Right lobe of liver (tissue), 6 donors: ENCODE measurements around the gene TSHZ3. TPM values are rescaled to one million over a fixed set of nuclear protein-coding genes. Genes with fewer than 3 reads are reported as not detected.

Experiments
- ATAC-seq, 4 donors: fragments of 200-7000 bp; cut with Tn5 transposase; one replicate each; pipeline ENCODE4 v1.9.1; 2020; ENCODE audit warnings: mild to moderate bottlenecking in 4 of 4, moderate library complexity in 4 of 4
- DNase-seq, 3 donors: peaks; one replicate each; pipeline ENCODE4 v3.0.0-alpha.2; 2020
- H3K27ac ChIP-seq, 3 donors: fragments of 200-600 bp; one replicate each; pipeline ENCODE4 v1.8.0; 2022
- H3K27me3 ChIP-seq, 2 donors: fragments of 200-600 bp; one replicate each; pipeline ENCODE4 v1.8.0; 2022
- H3K36me3 ChIP-seq, 4 donors: fragments of 200-600 bp; sonication (generic) in 1 of 4; one replicate each; pipeline versions ENCODE4 v1.5.1 to v1.8.0; 2017 to 2022; ENCODE audit warnings: control low read depth in 1 of 4
- H3K4me1 ChIP-seq, 4 donors: fragments of 200-600 bp; sonication (generic) in 1 of 4; one replicate each; pipeline versions ENCODE4 v1.5.1 to v1.8.0; 2017 to 2022; ENCODE audit warnings: control low read depth in 1 of 4
- H3K4me3 ChIP-seq, 3 donors: fragments of 200-600 bp; one replicate each; pipeline ENCODE4 v1.8.0; 2022
- H3K9me3 ChIP-seq, 4 donors: fragments of 200-600 bp; sonication (generic) in 1 of 4; one replicate each; pipeline versions ENCODE4 v1.5.1 to v1.8.0; 2017 to 2022; ENCODE audit warnings: control low read depth in 1 of 4
- POLR2A ChIP-seq: fragments of 450-650 bp; IDR thresholded peaks from one replicate; pipeline ENCODE4 v1.6.1; 2017; ENCODE audit warnings: antibody characterized with exemption, mild to moderate bottlenecking
- WGBS: methylation state at CpG from one replicate; pipeline ENCODE4 v1.1.6; 2018; ENCODE audit warnings: low coverage, low lambda C conversion rate; ENCODE audit not compliant: insufficient coverage; ENCODE audit errors: missing lambda C conversion rate; 5-methylcytosine and 5-hydroxymethylcytosine counted together
- intact Hi-C, 2 donors: fragments of 100-400 bp; cut with DNase I; formaldehyde crosslinking; loops; one replicate each; pipeline versions ENCODE4 v1.11.2 to v1.14.1; 2022
- total RNA-seq, 6 experiments: library from RNA; depleted of rRNA in 2 of 6; stranded (reverse); fragments of >200 nt in 2 of 6; fragmentation: NEBNext Ultra II Directional in 3 of 6; extraction: Animal tissue kit (Norgen Biotek cat#: 25700) in 3 of 6; gene quantifications; one replicate each; pipeline versions ENCODE4 v1.1.0 to v1.2.4, GENCODE V29; 2016 to 2023
- TF ChIP-seq, protein P1 (sequence below), 4 donors: fragments of 200-600 bp in 3 of 4; fragments of 450-650 bp in 1 of 4; IDR thresholded peaks; one replicate each; pipeline versions ENCODE4 v1.5.1 to v1.8.0; 2016 to 2022; ENCODE audit warnings: antibody characterized with exemption in 4 of 4, mild to moderate bottlenecking in 2 of 4
- donor health status: DM: no; HTN: yes; CAD: no.
- donor health status: DM: no; HTN: no; CAD: no.
- donor health status: DM: no; HTN: no; CAD: no.
- donor health status: DM: no; HTN: yes; CAD: no.
- donor health status: DM: no; HTN: yes; CAD: no.

The TSHZ3 gene
- total RNA-seq, 6 experiments from 2014 or later = 1.2 to 1.6 (median 1.3) TPM

DNA sequence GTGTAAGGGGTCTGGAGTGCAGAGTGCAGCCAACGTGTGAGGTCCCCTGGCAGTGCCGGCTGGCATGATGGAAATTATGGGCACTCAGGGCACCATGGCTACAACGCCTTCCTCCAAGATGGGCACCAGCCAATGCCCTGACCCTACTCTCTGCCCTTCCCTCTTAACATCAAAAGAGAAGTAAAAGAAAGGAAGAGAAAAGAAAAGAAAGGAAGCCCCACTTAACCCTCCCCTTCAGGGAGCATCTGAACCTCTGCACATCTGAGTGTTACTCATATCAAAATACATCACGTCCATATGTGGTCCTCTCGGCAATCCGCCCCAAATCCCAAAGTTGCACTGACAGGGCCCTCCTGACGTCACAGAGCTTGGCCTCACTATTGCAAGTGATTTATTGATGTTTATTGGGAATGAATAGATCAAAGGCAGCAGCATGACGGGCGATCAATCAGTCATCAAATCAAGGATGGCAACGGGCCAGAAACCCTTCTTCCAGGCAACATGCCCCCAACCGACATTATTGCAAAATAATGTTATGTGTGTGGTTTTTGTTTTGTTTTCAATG is 1.3 kb downstream of the TSHZ3 start:
- H3K4me1 ChIP-seq = peaks cover 0 to 16% (median 0%) of the 10 kb centered on the region in 4 donors
- 9% methylated on average over 11 of the region's 11 CpGs for WGBS
- intact Hi-C loops = no loop called here
- H3K36me3 ChIP-seq = no peaks in the 10 kb centered on the region
- H3K27me3 ChIP-seq = peaks cover 0 to 18% of the 10 kb centered on the region in 2 donors
- no peaks in the 10 kb centered on the region for H3K9me3 ChIP-seq
- no peak overlapping the region for H3K4me3 ChIP-seq
- DNase-seq = no peak
- no peak for TF ChIP-seq POLR2A
- TF ChIP-seq, protein P1, sequence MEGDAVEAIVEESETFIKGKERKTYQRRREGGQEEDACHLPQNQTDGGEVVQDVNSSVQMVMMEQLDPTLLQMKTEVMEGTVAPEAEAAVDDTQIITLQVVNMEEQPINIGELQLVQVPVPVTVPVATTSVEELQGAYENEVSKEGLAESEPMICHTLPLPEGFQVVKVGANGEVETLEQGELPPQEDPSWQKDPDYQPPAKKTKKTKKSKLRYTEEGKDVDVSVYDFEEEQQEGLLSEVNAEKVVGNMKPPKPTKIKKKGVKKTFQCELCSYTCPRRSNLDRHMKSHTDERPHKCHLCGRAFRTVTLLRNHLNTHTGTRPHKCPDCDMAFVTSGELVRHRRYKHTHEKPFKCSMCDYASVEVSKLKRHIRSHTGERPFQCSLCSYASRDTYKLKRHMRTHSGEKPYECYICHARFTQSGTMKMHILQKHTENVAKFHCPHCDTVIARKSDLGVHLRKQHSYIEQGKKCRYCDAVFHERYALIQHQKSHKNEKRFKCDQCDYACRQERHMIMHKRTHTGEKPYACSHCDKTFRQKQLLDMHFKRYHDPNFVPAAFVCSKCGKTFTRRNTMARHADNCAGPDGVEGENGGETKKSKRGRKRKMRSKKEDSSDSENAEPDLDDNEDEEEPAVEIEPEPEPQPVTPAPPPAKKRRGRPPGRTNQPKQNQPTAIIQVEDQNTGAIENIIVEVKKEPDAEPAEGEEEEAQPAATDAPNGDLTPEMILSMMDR (IDR thresholded peaks at IDR 0.05) = no peak
- no peak for ATAC-seq
- H3K27ac ChIP-seq = no peak overlapping the region

DNA sequence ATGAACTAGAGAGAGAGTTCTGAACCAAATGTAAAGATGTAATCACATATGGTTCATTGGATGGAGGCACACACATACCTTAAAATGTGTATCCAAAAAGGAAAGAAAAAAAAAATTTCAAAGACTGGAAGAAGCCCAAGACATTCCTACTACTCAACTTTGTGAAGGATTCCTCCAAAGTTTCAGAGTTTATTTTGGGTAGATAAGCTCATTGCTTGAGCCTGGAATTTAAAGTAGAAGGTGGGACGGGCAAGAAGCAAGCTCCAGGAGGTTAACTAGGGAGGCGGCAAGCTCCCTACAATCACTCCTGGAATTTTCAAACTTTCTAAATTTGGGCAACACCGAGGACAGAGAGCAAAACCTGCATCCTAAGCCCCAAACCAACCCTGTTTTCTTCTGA is 1.9 kb downstream of the TSHZ3 start:
- H3K4me1 ChIP-seq = peaks cover 0 to 16% (median 0%) of the 10 kb centered on the region in 4 donors
- peaks cover 0 to 18% of the 10 kb centered on the region in 2 donors for H3K27me3 ChIP-seq
- H3K4me3 ChIP-seq = no peak overlapping the region
- intact Hi-C loops = no loop called here
- DNase-seq (no peak), ATAC-seq (no peak)
- no peak for TF ChIP-seq POLR2A
- TF ChIP-seq, protein P1 (IDR thresholded peaks at IDR 0.05) = no peak
- WGBS = 17% methylated on average over 3 of the region's 3 CpGs
- H3K36me3 ChIP-seq = no peaks in the 10 kb centered on the region
- H3K9me3 ChIP-seq = no peaks in the 10 kb centered on the region
- no peak overlapping the region for H3K27ac ChIP-seq

DNA sequence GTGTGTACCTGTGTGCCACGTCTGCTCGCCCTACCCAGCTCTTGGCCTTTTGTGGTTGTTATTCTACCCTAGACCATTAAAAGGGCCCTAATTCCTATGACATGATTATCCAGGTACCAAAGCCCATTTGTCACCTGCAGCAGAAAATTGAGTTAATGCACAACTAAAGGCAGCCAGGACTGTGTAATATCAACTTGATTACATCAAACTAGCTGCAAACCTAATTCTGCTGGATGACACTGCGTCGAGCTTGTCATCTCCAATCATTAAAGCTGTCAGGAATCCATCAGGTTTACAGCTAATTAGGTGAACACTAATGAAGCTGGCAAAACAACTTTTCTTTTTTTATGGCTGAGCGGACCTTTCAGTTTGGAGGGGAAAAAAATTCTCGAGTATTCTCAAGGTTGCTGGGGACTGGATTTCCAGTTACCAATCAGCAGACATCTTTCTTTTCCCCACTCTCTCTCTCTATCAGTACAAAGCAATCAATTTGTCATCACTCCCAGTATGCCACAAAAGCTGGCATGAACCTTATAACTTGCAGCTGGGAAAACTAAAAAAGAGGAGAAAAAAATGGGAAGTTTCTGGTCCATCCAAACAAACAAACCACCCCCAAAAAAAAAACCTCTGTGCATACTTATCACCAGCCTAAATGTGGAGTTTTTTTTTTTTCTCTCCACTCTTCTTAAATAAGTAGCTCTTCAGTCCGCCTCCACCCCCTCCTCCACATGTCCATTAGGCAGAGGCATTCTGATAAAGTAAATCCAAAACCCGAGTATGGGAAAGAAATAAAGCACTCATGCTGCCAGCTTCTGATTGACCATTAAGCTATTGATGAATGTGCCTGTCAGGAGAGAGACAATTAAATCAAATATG is 2.8 kb downstream of the TSHZ3 start:
- intact Hi-C loops = no loop called here
- 62% methylated on average over 8 of the region's 8 CpGs for WGBS

DNA sequence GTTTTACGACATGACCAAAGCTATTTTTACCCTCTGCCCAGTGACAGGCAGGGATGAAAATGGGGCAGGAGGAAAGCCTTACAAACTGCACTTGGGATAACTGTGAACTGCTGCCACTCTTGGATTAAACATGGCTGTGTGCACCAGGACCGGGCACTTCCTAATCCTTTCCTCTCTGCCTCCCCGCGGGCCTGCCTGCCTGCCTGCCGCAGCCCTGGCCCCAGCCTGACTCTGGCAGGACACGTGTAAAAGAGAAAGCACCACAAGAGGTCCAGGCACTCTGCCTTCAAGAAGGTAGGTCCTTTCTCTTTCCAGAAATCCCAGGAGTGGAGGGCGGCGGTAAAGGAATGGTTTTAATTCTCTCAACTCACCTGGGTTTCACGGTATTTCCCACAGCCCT is 4.8 kb downstream of the TSHZ3 start:
- H3K27ac ChIP-seq = no peak overlapping the region
- ATAC-seq (no peak), DNase-seq (no peak)
- intact Hi-C loops = no loop called here
- no peaks in the 10 kb centered on the region for H3K36me3 ChIP-seq
- H3K27me3 ChIP-seq = peaks cover 0 to 6% of the 10 kb centered on the region in 2 donors
- peaks cover 0 to 7% (median 0%) of the 10 kb centered on the region in 4 donors for H3K4me1 ChIP-seq
- 31% methylated on average over 9 of the region's 9 CpGs for WGBS
- no peak overlapping the region for H3K4me3 ChIP-seq
- no peak for TF ChIP-seq POLR2A
- TF ChIP-seq, protein P1 (IDR thresholded peaks at IDR 0.05) = no peak
- no peaks in the 10 kb centered on the region for H3K9me3 ChIP-seq

More for the DNA sequence above, 2.8 kb downstream of the TSHZ3 start:
- H3K4me1 ChIP-seq = peaks cover 0 to 11% (median 0%) of the 10 kb centered on the region in 4 donors
- TF ChIP-seq, protein P1 (IDR thresholded peaks at IDR 0.05) = no peak
- no peak for TF ChIP-seq POLR2A
- no peak overlapping the region for H3K27ac ChIP-seq
- no peak for DNase-seq
- H3K9me3 ChIP-seq = no peaks in the 10 kb centered on the region
- H3K27me3 ChIP-seq = peaks cover 0 to 10% of the 10 kb centered on the region in 2 donors
- no peak for ATAC-seq
- H3K36me3 ChIP-seq = no peaks in the 10 kb centered on the region
- H3K4me3 ChIP-seq = no peak overlapping the region
